Adipocyte (in vitro differentiated cells): ENCODE measurements around the gene CTSO.

Experiments used
- DNase-seq: peaks from one replicate; pipeline ENCODE4 v3.0.0-alpha.2; 2015; ENCODE audit warnings: low read depth
- H3K27me3 ChIP-seq: replicated peaks from 2 replicates; pipeline ENCODE4 v1.7.0; 2013; ENCODE audit warnings: mild to moderate bottlenecking, low read length, moderate library complexity; ENCODE audit not compliant: control insufficient read depth, insufficient read depth
- H3K36me3 ChIP-seq: 2 replicates; pipeline ENCODE4 v1.7.0; 2013; ENCODE audit warnings: low read length, mild to moderate bottlenecking, moderate library complexity; ENCODE audit not compliant: control insufficient read depth, insufficient read depth, severe bottlenecking
- H3K4me1 ChIP-seq: 2 replicates; pipeline ENCODE4 v1.7.0; 2013; ENCODE audit warnings: mild to moderate bottlenecking, low read length, moderate library complexity; ENCODE audit not compliant: control insufficient read depth, insufficient read depth
- H3K4me3 ChIP-seq: 2 replicates; pipeline ENCODE4 v1.7.0; 2013; ENCODE audit warnings: mild to moderate bottlenecking, low read length, moderate library complexity
- H3K9ac ChIP-seq: 2 replicates; pipeline ENCODE4 v1.7.0; 2013; ENCODE audit warnings: mild to moderate bottlenecking, low read length, moderate library complexity
- H3K9me3 ChIP-seq: 2 replicates; pipeline ENCODE4 v1.7.0; 2013; ENCODE audit warnings: mild to moderate bottlenecking, low read length, moderate library complexity; ENCODE audit not compliant: control insufficient read depth

CTSO gene

DNA sequence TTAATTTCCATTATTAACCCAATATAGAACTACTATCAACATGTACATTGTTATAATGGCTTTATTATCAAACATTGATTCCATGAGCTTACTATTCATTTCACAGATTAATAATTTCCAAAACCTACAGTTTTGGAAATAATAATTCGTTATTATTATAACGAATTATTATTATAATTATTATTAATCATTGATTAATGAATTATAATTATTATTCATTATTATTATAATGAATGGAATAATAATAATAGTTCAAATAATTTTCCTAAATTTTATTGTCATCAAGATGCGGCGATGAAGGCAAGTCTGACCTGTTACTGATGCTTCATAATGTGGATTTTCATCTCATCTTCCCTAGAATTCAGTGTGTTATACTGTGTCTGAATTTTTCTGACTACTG, 22.0 kb downstream of the CTSO start:
- no peak overlapping the region for H3K4me3 ChIP-seq
- no peak for DNase-seq
- peaks cover 8% of the 10 kb centered on the region for H3K36me3 ChIP-seq
- no peaks in the 10 kb centered on the region for H3K27me3 ChIP-seq
- H3K4me1 ChIP-seq = no peaks in the 10 kb centered on the region
- no peak overlapping the region for H3K9ac ChIP-seq
- no peaks in the 10 kb centered on the region for H3K9me3 ChIP-seq

DNA sequence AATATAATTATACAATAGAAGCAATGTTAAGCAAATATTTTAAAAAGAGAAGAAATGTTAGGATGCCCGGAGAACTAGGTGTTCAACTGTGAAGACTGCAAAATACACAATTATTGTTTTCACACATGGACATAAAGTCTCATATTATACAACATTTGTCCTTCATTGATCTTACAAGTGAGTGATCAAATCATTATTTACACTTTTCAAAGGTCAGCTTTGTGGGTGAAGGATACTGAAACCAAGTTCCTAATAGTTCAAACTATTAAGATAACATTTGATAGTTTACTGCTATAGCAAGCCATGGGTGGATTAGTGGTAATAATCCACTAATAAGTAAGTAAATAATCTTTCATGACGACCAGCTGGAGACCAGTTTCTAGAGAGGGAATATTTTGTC, 23.3 kb downstream of the CTSO start:
- Histone ChIP-seq H3K4me3 (no peak overlapping the region), H3K36me3 (peaks cover 14% of the 10 kb centered on the region), H3K9me3 (no peaks in the 10 kb centered on the region), H3K9ac (no peak overlapping the region), H3K27me3 (no peaks in the 10 kb centered on the region), H3K4me1 (no peaks in the 10 kb centered on the region)
- DNase-seq = no peak

DNA sequence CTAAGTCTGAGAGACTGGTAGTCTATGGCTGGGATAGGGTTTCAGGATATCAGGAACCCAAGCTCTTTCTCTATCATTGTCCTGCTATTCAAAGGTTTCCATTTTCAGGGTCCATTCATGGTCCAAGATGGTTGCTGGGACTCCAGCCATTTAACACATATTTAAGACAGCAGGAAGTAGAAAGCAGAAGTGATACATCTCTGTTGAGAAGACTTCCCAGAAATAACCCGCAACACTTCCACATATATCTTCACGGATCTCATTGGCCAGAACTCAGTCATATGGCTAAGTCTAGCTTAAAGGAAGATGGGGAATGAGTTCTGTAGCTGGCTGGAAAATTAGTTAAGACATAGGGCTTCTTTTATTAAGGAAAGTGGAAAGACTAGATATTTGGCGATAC, 23.8 kb downstream of the CTSO start:
- Histone ChIP-seq H3K27me3 (no peaks in the 10 kb centered on the region), H3K4me3 (no peak overlapping the region), H3K4me1 (no peaks in the 10 kb centered on the region), H3K36me3 (peaks cover 16% of the 10 kb centered on the region), H3K9me3 (no peaks in the 10 kb centered on the region), H3K9ac (no peak overlapping the region)
- DNase-seq = no peak

DNA sequence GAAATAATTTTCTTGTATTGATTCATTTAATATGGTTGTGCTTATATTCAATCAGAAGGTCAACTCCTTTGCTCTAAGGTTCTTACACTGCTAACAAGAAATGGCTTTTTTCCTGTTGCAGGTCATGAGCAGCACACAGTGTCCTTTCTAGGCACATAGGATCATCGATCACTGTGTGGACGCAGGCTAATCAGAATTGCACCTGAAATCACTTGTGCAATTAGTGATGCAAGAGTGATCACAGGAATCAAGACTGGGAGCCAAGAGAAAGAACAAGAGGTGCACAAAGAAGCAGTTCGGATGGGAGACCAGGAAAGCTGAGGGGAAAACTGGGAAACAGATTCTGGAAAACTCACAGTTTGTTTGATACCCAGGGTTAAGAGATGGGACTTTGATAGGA, 29.0 kb downstream of the CTSO start:
- no peak overlapping the region for H3K4me3 ChIP-seq
- peaks cover 13% of the 10 kb centered on the region for H3K36me3 ChIP-seq
- no peaks in the 10 kb centered on the region for H3K4me1 ChIP-seq
- no peaks in the 10 kb centered on the region for H3K27me3 ChIP-seq
- no peaks in the 10 kb centered on the region for H3K9me3 ChIP-seq
- no peak overlapping the region for H3K9ac ChIP-seq
- no peak for DNase-seq

DNA sequence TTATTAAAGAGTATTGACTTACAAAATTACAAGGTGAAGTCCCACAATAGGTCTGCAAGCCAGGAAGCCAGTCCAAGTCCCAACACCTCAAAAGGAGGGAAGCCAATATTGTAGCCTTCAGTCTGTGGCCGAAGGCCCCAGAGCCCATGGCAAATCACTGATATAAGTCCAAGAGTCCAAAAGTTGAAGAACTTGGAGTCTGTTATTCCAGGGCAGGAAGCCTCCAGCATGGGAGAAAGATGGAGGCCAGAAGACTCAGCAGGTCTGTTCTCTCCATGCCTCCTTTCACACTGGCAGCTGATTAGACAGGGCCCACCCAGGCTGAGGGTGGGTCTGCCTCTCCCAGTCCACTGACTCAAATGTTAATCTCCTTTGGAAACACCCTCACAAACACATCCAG, 32.1 kb downstream of the CTSO start:
- Histone ChIP-seq H3K27me3 (no peaks in the 10 kb centered on the region), H3K9me3 (no peaks in the 10 kb centered on the region), H3K9ac (no peak overlapping the region), H3K4me1 (no peaks in the 10 kb centered on the region), H3K4me3 (no peak overlapping the region), H3K36me3 (peaks cover 8% of the 10 kb centered on the region)
- DNase-seq = no peak

DNA sequence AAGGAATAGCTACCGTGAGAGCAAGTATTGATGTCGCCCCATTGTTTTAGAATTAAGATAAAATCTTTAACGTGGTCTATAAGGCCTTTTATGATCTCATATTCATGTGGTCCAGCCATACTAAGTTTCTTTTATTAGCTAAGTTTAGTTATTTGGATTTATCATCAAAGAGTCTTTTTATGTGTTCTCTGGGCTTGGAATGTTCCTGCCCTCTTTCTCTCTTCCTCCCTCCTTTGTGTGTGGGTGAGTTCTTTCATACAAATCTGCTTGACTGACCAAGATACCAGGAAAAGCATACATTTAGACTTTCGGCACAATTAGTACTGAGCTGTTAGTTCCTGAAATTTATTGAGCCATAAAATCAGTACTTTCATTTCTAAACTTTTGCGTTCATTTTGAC, 38.9 kb downstream of the CTSO start:
- Histone ChIP-seq H3K9ac (no peak overlapping the region), H3K27me3 (no peaks in the 10 kb centered on the region), H3K4me3 (no peak overlapping the region), H3K4me1 (no peaks in the 10 kb centered on the region), H3K9me3 (no peaks in the 10 kb centered on the region), H3K36me3 (no peaks in the 10 kb centered on the region)
- DNase-seq = no peak

DNA sequence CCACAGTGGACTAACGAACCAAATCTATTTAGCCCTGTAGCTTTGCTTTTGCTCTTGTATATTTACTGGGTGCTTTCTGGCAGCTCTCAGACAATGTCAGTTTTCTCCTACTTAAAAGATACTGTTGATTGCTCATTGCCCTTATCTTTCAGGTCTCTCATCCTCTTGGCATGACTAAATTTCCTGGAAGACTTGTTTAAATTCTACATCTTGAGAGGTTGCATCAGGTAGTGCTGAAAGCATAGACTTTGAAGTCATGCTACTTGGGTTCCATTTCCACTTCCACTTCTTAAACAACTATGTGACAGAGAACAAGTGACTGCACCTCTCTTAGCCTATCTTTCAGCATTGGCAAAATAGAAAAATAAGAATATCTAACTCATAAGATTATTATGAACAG, 41.8 kb downstream of the CTSO start:
- Histone ChIP-seq H3K4me3 (no peak overlapping the region), H3K36me3 (no peaks in the 10 kb centered on the region), H3K27me3 (no peaks in the 10 kb centered on the region), H3K4me1 (peaks cover 19% of the 10 kb centered on the region), H3K9ac (no peak overlapping the region), H3K9me3 (no peaks in the 10 kb centered on the region)
- DNase-seq = no peak

DNA sequence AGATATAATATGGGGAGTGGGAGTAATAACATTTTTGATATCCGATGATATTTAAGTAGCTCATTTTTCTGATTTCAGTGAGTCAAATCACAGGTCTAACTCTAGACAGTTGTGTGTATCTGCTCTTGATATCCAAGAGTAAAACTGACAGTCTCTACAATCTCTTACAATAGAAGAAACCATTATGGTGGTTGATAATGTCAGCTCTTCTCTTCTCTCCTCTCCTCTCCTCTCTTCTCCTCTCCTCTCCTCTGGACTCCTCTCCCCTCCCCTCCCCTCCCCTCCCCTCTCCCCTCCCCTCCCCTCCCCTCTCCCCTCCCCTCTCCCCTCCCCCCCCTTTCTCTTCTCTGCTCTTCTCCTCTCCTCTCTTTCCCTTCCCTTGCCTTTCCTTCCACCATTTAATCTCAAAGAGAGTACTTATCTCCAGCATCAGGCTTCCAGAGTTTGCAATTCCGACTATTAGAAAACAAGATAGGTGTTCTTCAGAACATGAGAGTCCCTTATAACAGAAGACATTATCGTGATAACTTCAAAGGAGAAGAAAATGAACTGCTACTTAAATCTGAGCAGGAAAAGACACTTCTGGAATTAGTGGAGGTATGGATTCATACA, 43.9 kb downstream of the CTSO start:
- Histone ChIP-seq H3K9me3 (no peaks in the 10 kb centered on the region), H3K27me3 (no peaks in the 10 kb centered on the region), H3K36me3 (no peaks in the 10 kb centered on the region), H3K9ac (no peak overlapping the region), H3K4me3 (no peak overlapping the region), H3K4me1 (peaks cover 28% of the 10 kb centered on the region)
- no peak for DNase-seq

DNA sequence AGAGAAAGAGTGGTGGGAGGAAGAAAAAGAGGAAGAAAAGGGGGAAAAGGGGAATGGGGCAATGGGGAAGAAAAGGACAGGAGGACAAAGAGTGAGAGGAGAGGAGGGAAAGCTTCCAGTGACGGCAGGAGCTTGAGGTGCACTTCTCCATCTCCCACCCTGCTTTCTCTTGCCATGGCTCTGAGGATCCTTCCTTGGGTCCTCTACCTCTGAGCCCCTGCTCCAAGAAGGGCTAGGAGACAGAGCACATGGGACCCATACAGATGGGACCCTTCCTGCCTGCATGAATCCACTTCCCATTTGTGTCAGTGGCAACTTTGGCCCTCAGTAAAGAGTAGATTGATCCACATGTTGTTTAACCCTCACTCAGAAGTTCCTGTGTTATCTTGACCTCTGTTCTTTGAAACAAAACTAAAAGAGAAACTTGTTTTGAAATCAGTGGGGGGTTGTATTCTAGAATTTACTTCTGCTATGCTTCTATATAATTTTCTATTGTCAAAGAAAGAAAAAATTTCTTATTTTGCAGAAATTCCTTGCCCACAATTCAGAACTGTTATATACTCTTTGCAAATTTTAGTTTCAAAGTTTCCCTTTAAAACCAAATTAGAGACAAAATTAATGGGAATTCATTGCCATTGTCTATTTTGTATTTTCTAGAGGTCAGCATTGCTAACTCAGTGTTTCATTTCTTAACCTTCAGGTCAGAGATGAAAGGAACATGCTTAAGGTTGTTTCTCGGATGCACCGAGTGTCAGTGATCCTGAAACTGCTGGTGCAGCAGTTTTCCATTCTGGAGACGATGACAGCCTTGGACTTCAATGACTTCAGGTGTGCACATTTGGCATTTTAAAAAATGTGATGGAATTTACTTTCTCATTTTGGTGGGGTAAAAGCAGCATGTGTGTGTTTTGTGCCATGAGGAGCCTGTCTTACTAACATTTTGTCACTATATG, 45.2 kb downstream of the CTSO start:
- no peak overlapping the region for H3K9ac ChIP-seq
- peaks cover 28% of the 10 kb centered on the region for H3K4me1 ChIP-seq
- no peaks in the 10 kb centered on the region for H3K9me3 ChIP-seq
- no peaks in the 10 kb centered on the region for H3K36me3 ChIP-seq
- DNase-seq = no peak
- no peak overlapping the region for H3K4me3 ChIP-seq
- no peaks in the 10 kb centered on the region for H3K27me3 ChIP-seq

DNA sequence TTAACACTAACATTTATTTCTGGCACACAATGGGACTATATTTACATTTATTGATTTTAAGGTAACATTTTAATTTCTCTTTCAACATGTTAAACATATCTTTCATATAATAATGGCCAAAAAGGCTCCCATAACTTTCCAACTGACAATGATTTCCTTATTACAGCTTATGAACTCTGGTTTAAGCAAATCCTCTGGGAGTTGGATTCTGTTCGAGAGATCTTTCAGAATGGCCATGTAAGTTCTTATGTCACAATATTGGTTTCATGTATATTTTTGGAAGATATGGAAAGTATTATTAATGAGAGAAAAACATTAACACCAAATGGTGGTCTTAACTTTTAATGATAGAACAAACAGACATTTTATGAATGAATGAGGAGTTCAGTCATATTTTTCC, 46.1 kb downstream of the CTSO start:
- Histone ChIP-seq H3K27me3 (no peaks in the 10 kb centered on the region), H3K36me3 (no peaks in the 10 kb centered on the region), H3K9me3 (no peaks in the 10 kb centered on the region), H3K4me1 (peaks cover 34% of the 10 kb centered on the region), H3K4me3 (peak overlapping the region; percentile 55), H3K9ac (peak overlapping the region; percentile 10)
- DNase-seq = peak; percentile 33

DNA sequence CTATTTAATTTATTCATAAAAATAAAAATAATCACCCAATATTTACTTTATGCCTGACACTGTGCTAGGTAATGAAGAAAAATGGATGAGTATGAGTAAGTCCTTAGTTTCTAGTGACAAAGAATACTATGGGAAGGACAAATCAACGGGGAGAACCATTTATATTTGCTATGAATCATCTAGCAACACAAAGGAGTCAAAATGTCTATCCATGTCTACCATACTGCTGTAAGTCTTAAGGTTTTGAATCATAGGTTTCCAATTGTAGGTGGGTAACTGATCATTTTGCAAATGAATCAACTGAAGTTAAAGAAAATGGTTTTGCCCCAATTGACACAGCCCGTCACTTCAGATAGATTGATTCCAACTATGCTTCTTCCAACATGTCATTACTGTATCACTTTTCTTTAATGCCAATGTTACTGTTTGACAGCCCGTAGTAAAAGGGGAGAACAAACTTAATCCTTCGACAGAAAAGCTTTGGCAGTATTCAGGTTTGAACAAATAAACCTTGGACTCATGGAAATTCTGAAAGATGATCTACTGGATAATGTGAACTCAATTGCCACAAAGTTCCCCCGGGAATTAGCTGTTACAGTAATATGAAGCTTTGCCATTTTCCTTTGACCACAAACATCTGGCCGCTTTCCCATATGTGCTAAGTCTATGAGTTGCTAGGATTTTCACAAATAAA, 47.0 kb downstream of the CTSO start:
- no peak overlapping the region for H3K9ac ChIP-seq
- H3K4me3 ChIP-seq = peak overlapping the region; percentile 60
- H3K27me3 ChIP-seq = no peaks in the 10 kb centered on the region
- peaks cover 34% of the 10 kb centered on the region for H3K4me1 ChIP-seq
- DNase-seq = peak; percentile 100
- no peaks in the 10 kb centered on the region for H3K9me3 ChIP-seq
- H3K36me3 ChIP-seq = no peaks in the 10 kb centered on the region
